NT2/D1 (cell line): ENCODE measurements around the gene RB1.

Experiments used
- SUZ12 ChIP-seq: IDR thresholded peaks from 2 replicates; pipeline ENCODE4 v1.6.1; 2011; ENCODE audit not compliant: insufficient read length, insufficient read depth; ENCODE audit errors: extremely low read depth
- YY1 ChIP-seq: IDR thresholded peaks from 2 replicates; pipeline ENCODE4 v1.6.1; 2011; ENCODE audit not compliant: insufficient read length, insufficient read depth
- ZNF274 ChIP-seq: IDR thresholded peaks from 2 replicates; pipeline ENCODE4 v1.6.1; 2011; ENCODE audit warnings: mild to moderate bottlenecking, low read depth, low read length

DNA sequence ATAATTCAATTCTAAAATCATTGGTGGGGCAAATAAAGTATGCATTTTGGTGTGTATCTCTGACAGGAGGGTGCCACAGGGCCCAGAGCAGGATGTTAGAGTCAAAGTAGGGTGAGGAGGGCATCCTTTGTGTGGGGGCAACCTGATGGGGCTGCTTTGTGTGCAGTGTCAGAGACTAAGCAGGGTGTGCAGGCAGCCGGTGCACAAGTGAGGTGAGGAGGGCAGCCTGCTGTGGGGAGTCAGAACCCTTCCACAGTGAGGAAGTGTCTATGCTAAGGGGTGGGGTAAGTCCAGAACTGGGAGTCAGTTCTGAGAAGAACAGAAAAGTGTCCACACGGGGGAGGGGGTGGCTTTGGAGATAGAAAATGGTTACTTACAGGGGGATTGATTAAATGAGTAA, 40.7 kb downstream of the RB1 start:
- no peak for TF ChIP-seq SUZ12
- no peak for TF ChIP-seq YY1
- no peak for TF ChIP-seq ZNF274
